GM12801 (cell line): ENCODE data around the gene CPEB3.

ENCODE experiments used
- TF ChIP-seq, protein P1 (sequence below): IDR thresholded peaks from one replicate; pipeline ENCODE4 v1.5.1; 2011; ENCODE audit warnings: control low read depth; ENCODE audit not compliant: insufficient read length; ENCODE audit errors: extremely low read depth

Gene CPEB3

DNA sequence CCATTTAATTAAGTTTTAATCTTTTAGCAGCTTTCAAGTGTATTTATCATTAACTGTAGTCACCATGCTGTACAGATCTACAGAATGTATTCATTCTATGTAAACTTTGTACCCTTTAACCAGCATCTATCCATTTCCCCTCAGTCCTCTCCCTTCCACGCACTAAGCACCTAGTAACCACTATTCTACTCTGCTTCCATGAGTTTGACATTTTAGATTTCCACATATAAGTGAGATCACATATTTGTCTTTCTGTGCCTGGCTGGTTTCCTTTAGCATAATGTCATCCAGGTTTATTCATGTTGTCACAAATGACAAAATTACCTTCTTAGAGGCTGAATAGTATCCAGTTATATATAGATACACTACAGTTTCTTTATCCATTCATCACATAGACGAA lies 287.6 kb downstream of the CPEB3 start:
- TF ChIP-seq, protein P1, sequence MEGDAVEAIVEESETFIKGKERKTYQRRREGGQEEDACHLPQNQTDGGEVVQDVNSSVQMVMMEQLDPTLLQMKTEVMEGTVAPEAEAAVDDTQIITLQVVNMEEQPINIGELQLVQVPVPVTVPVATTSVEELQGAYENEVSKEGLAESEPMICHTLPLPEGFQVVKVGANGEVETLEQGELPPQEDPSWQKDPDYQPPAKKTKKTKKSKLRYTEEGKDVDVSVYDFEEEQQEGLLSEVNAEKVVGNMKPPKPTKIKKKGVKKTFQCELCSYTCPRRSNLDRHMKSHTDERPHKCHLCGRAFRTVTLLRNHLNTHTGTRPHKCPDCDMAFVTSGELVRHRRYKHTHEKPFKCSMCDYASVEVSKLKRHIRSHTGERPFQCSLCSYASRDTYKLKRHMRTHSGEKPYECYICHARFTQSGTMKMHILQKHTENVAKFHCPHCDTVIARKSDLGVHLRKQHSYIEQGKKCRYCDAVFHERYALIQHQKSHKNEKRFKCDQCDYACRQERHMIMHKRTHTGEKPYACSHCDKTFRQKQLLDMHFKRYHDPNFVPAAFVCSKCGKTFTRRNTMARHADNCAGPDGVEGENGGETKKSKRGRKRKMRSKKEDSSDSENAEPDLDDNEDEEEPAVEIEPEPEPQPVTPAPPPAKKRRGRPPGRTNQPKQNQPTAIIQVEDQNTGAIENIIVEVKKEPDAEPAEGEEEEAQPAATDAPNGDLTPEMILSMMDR = no peak

DNA sequence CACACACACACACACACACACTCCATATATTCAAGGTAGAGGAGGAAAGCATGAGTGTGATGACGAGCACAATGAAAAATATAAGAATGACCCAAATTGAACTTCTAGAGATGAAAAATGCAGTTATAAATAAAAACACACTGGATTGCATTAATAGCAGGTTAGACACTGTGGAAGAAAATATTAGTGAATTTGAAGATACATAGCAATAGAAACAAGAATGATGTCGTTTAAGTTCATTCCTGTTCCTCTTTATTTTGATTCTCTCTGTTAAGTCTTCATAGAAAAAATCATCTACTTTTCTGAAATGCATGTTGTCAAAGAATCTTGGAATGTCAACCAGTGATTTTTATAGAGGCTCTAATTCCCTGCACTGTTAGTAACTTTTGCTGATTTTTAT lies 288.9 kb downstream of the CPEB3 start:
- TF ChIP-seq, protein P1 = no peak

DNA sequence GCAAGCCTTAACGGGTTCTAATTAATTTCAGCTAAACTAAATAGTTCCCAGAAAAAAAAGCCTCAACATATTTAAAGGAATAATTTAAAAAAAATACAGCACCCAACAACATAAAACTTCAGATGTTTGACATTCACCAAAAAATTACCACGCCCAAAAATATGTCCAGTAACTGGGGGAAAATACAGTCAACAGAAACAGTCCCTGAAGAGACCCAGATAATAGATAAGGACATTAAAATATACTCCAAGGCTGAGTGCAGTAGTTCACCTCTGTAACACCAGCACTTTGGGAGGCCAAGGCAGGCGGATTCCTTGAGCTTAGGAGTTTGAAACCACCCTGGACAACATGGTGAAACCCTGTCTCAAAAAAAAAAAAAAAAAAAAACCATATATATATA lies 289.3 kb downstream of the CPEB3 start:
- TF ChIP-seq, protein P1 = no peak
